ENCODE measurements around the gene ARHGAP22.

GRCh38 chr10:48399056-48399541, 205.8 kb downstream of the ARHGAP22 start:
- TF ChIP-seq POLR2A (IDR thresholded peaks at IDR 0.05; ENCODE audit: low read depth, low read length) (no peak), POU2F2 (IDR thresholded peaks at IDR 0.05; ENCODE audit: low read depth, low read length) (no peak), SPI1 (IDR thresholded peaks at IDR 0.05; ENCODE audit: low read depth, low read length) (no peak), POLR2AphosphoS5 (IDR thresholded peaks at IDR 0.05; ENCODE audit: low read depth, low read length) (no peak)
